Cardiac muscle cell (in vitro differentiated cells and primary cell): ENCODE measurements around the gene FBXO44. TPM values are rescaled to one million over a fixed set of nuclear protein-coding genes. Genes with fewer than 3 reads are reported as not detected.
A peak's percentile ranks its signal among the peaks of the same experiment; 100 is the strongest.

ENCODE experiments used
- DNase-seq, 2 donors: peaks; one replicate each; pipeline versions ENCODE4 v3.0.0 to v3.0.0-alpha.2; 2010 to 2017; ENCODE audit warnings: low read depth in 1 of 2, low spot score in 1 of 2
- H3K27ac ChIP-seq: fragments of 200-600 bp; sonication (generic); 2 replicates; pipeline ENCODE4 v1.5.1; 2016
- H3K27me3 ChIP-seq: fragments of 200-600 bp; sonication (generic); 2 replicates; pipeline ENCODE4 v1.6.0; 2016; ENCODE audit warnings: control low read depth
- H3K36me3 ChIP-seq: fragments of 200-600 bp; sonication (generic); 2 replicates; pipeline ENCODE4 v1.5.1; 2016; ENCODE audit warnings: control low read depth
- H3K4me1 ChIP-seq: fragments of 200-600 bp; sonication (generic); 2 replicates; pipeline ENCODE4 v1.8.1; 2017; ENCODE audit warnings: low read depth, mild to moderate bottlenecking, mixed run types
- H3K4me3 ChIP-seq: fragments of 200-600 bp; sonication (generic); 2 replicates; pipeline ENCODE4 v1.5.1; 2016; ENCODE audit warnings: mild to moderate bottlenecking
- H3K9me3 ChIP-seq: fragments of 200-600 bp; sonication (generic); 2 replicates; pipeline ENCODE4 v1.5.1; 2017; ENCODE audit warnings: low read depth, mild to moderate bottlenecking, control low read depth
- CTCF ChIP-seq: IDR thresholded peaks from 2 replicates; pipeline ENCODE4 v1.5.1; 2012; ENCODE audit warnings: low read depth, mild to moderate bottlenecking, low read length
- polyA plus RNA-seq: library from polyadenylated mRNA; unstranded; fragments of >200 nt; fragmentation: Nextera tagmentation; extraction: Ambion mirVana; gene quantifications from 2 replicates; pipeline ENCODE4 v1.2.1, GENCODE V29; 2016
- total RNA-seq: library from RNA; depleted of rRNA; stranded (reverse); fragments of >200 nt; gene quantifications from 2 replicates; pipeline ENCODE4 v1.2.3, GENCODE V29; 2016

FBXO44 gene
- total and polyA plus RNA-seq, 2 experiments from 2014 or later = 43.6 to 58.8 TPM

GRCh38 chr1:11645670-11646265 is 8.9 kb upstream of the FBXO44 start:
- no peaks in the 10 kb centered on the region for H3K9me3 ChIP-seq
- peak; percentile 81 for TF ChIP-seq CTCF
- no peak overlapping the region for H3K4me3 ChIP-seq
- DNase-seq = peak; percentile 80 to 89
- H3K36me3 ChIP-seq = no peaks in the 10 kb centered on the region
- peaks cover 10% of the 10 kb centered on the region for H3K27me3 ChIP-seq
- no peak overlapping the region for H3K27ac ChIP-seq
- H3K4me1 ChIP-seq = no peaks in the 10 kb centered on the region

GRCh38 chr1:11646317-11646716 is 8.4 kb upstream of the FBXO44 start:
- Histone ChIP-seq H3K27me3 (peaks cover 15% of the 10 kb centered on the region), H3K36me3 (no peaks in the 10 kb centered on the region), H3K9me3 (no peaks in the 10 kb centered on the region), H3K4me3 (no peak overlapping the region), H3K4me1 (no peaks in the 10 kb centered on the region), H3K27ac (no peak overlapping the region)
- DNase-seq = no peak
- no peak for TF ChIP-seq CTCF

GRCh38 chr1:11647333-11647732 is 7.3 kb upstream of the FBXO44 start:
- no peaks in the 10 kb centered on the region for H3K36me3 ChIP-seq
- no peak overlapping the region for H3K4me3 ChIP-seq
- no peaks in the 10 kb centered on the region for H3K9me3 ChIP-seq
- DNase-seq = no peak
- no peak for TF ChIP-seq CTCF
- H3K27ac ChIP-seq = no peak overlapping the region
- peaks cover 20% of the 10 kb centered on the region for H3K27me3 ChIP-seq
- H3K4me1 ChIP-seq = no peaks in the 10 kb centered on the region

- no peak for TF ChIP-seq CTCF
- DNase-seq = no peak
- H3K9me3 ChIP-seq = no peaks in the 10 kb centered on the region
- no peaks in the 10 kb centered on the region for H3K4me1 ChIP-seq
- no peak overlapping the region for H3K27ac ChIP-seq
- H3K36me3 ChIP-seq = no peaks in the 10 kb centered on the region
- H3K4me3 ChIP-seq = no peak overlapping the region
- H3K27me3 ChIP-seq = peaks cover 22% of the 10 kb centered on the region
These were observed 6.6 kb upstream of the FBXO44 start for GRCh38 chr1:11648039-11648438.

GRCh38 chr1:11648732-11649158 is 5.9 kb upstream of the FBXO44 start:
- Histone ChIP-seq H3K27ac (no peak overlapping the region), H3K4me1 (no peaks in the 10 kb centered on the region), H3K4me3 (no peak overlapping the region), H3K27me3 (peaks cover 22% of the 10 kb centered on the region), H3K36me3 (no peaks in the 10 kb centered on the region), H3K9me3 (no peaks in the 10 kb centered on the region)
- TF ChIP-seq CTCF = no peak
- no peak for DNase-seq

- no peak for TF ChIP-seq CTCF
- DNase-seq = no peak
- peaks cover 22% of the 10 kb centered on the region for H3K27me3 ChIP-seq
- no peaks in the 10 kb centered on the region for H3K9me3 ChIP-seq
- no peaks in the 10 kb centered on the region for H3K36me3 ChIP-seq
- no peak overlapping the region for H3K27ac ChIP-seq
- H3K4me3 ChIP-seq = no peak overlapping the region
- H3K4me1 ChIP-seq = no peaks in the 10 kb centered on the region
These were observed 5.4 kb upstream of the FBXO44 start for GRCh38 chr1:11649237-11649623.
